GM20000 (cell line): Measurements from ENCODE around the gene BMI1.

Experiments used
- DNase-seq: peaks from one replicate; pipeline ENCODE4 v3.0.0; 2012; ENCODE audit warnings: low spot score
- CTCF ChIP-seq: IDR thresholded peaks from 2 replicates; pipeline ENCODE4 v1.5.1; 2012; ENCODE audit warnings: mild to moderate bottlenecking, control low read depth; ENCODE audit errors: extremely low read depth, missing control alignments

BMI1 gene

GRCh38 chr10:22365233-22365632, 44.3 kb downstream of the BMI1 start:
- TF ChIP-seq CTCF: no peak
- DNase-seq: no peak

GRCh38 chr10:22365644-22366434, 44.9 kb downstream of the BMI1 start:
- DNase-seq: no peak
- TF ChIP-seq CTCF: no peak

- no peak for TF ChIP-seq CTCF
- DNase-seq: no peak
These were observed 45.5 kb downstream of the BMI1 start for GRCh38 chr10:22366435-22366703.

GRCh38 chr10:22366771-22367170, 45.9 kb downstream of the BMI1 start:
- TF ChIP-seq CTCF: no peak
- DNase-seq: no peak

- no peak for DNase-seq
- TF ChIP-seq CTCF: no peak
These were observed 46.6 kb downstream of the BMI1 start for GRCh38 chr10:22367471-22367870.

- TF ChIP-seq CTCF: no peak
- no peak for DNase-seq
These were observed 47.5 kb downstream of the BMI1 start for GRCh38 chr10:22368402-22368801.

GRCh38 chr10:22368981-22369380, 48.1 kb downstream of the BMI1 start:
- no peak for DNase-seq
- TF ChIP-seq CTCF: no peak
